Stimulated activated memory B cell treated with anti-CD40 and anti-IgM and Interleukin-4, amounts not matched to agents 10 μg/mL and 1 μg/mL and 100 μg/mL, for 72 hours (primary cell): Measurements from ENCODE around the gene PIGK.

Experiments
- ATAC-seq: fragments of 150-1000 bp; cut with Tn5 transposase; 2 replicates; pipeline ENCODE4 v1.10.0; 2021
- H3K27ac Mint-ChIP-seq: one replicate; pipeline ENCODE4 v1.8.0; 2022; ENCODE audit warnings: mild to moderate bottlenecking, mixed read lengths
- H3K27me3 Mint-ChIP-seq: one replicate; pipeline ENCODE4 v1.8.0; 2022; ENCODE audit warnings: mixed read lengths
- H3K36me3 Mint-ChIP-seq: one replicate; pipeline ENCODE4 v1.8.0; 2022; ENCODE audit warnings: mixed read lengths
- H3K4me1 Mint-ChIP-seq: one replicate; pipeline ENCODE4 v1.8.0; 2022; ENCODE audit warnings: mixed read lengths
- H3K4me3 Mint-ChIP-seq: one replicate; pipeline ENCODE4 v1.8.0; 2022; ENCODE audit warnings: mild to moderate bottlenecking, moderate library complexity, mixed read lengths
- H3K9me3 Mint-ChIP-seq: one replicate; pipeline ENCODE4 v1.8.0; 2022; ENCODE audit warnings: mixed read lengths

Gene PIGK

GRCh38 chr1:77089756-77090155 is 129.5 kb downstream of the PIGK start:
- no peaks in the 10 kb centered on the region for H3K4me1 Mint-ChIP-seq
- H3K27ac Mint-ChIP-seq, result no peak overlapping the region
- no peaks in the 10 kb centered on the region for H3K27me3 Mint-ChIP-seq
- H3K36me3 Mint-ChIP-seq, result peaks cover 11% of the 10 kb centered on the region
- H3K4me3 Mint-ChIP-seq, result no peak overlapping the region
- no peak for ATAC-seq
- no peaks in the 10 kb centered on the region for H3K9me3 Mint-ChIP-seq

DNA sequence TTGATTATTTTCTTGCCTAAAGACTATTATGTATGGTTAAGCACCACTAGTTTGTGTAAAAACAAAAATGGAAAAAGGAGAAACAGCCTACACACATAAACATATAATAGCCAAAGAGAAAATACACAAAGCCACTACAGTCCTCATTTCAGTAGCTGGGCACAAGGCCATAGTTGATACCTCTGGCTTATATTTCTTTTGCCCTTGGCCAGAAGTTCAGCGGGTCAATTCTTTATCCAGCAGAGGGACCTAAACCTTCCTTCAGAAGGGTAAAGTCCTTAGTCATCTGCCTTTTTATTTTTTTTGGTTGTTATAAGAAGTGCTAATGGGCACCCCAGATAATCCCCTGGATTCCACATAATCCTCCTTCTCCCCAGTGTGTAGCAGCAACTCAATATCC is 134.1 kb downstream of the PIGK start:
- Mint-ChIP-seq H3K27me3 (no peaks in the 10 kb centered on the region), H3K4me3 (no peak overlapping the region), H3K4me1 (no peaks in the 10 kb centered on the region), H3K9me3 (no peaks in the 10 kb centered on the region), H3K27ac (no peak overlapping the region), H3K36me3 (peaks cover 5% of the 10 kb centered on the region)
- ATAC-seq, result no peak

DNA sequence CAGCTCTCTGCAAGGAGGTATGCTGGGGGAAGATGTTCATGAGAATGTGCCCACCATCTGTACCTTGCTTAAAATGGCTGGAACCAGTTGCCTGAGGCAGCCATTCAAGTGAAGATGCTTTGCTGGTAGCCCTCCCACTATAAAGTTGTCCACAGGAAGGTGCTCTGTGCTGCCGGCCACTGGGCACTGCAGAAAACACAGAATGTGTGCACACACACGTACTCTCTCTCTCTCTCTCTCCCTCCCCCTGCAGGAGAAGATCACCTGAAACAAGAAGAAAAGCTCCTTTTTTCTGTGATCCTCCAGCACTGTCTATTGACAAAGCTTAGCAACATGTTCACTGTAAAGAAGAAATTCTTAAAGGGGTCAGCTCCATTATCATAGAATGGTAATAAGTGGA is 134.8 kb downstream of the PIGK start:
- Mint-ChIP-seq H3K36me3 (peaks cover 5% of the 10 kb centered on the region), H3K27ac (no peak overlapping the region), H3K9me3 (no peaks in the 10 kb centered on the region), H3K4me3 (no peak overlapping the region), H3K27me3 (no peaks in the 10 kb centered on the region), H3K4me1 (no peaks in the 10 kb centered on the region)
- ATAC-seq, result no peak

- no peak for ATAC-seq
- Mint-ChIP-seq H3K9me3 (no peaks in the 10 kb centered on the region), H3K4me1 (no peaks in the 10 kb centered on the region), H3K4me3 (no peak overlapping the region), H3K27ac (no peak overlapping the region), H3K27me3 (peaks cover 9% of the 10 kb centered on the region), H3K36me3 (no peaks in the 10 kb centered on the region)
Measured at GRCh38 chr1:77081834-77082233, 137.4 kb downstream of the PIGK start.

- no peaks in the 10 kb centered on the region for H3K36me3 Mint-ChIP-seq
- H3K4me3 Mint-ChIP-seq, result no peak overlapping the region
- H3K9me3 Mint-ChIP-seq, result no peaks in the 10 kb centered on the region
- H3K4me1 Mint-ChIP-seq, result no peaks in the 10 kb centered on the region
- H3K27ac Mint-ChIP-seq, result no peak overlapping the region
- ATAC-seq, result no peak
- peaks cover 14% of the 10 kb centered on the region for H3K27me3 Mint-ChIP-seq
Measured at GRCh38 chr1:77076759-77077158, 142.5 kb downstream of the PIGK start.

GRCh38 chr1:77068013-77068412 is 151.2 kb downstream of the PIGK start:
- no peaks in the 10 kb centered on the region for H3K9me3 Mint-ChIP-seq
- H3K27me3 Mint-ChIP-seq, result no peaks in the 10 kb centered on the region
- H3K36me3 Mint-ChIP-seq, result no peaks in the 10 kb centered on the region
- ATAC-seq, result no peak
- no peak overlapping the region for H3K4me3 Mint-ChIP-seq
- H3K27ac Mint-ChIP-seq, result no peak overlapping the region
- H3K4me1 Mint-ChIP-seq, result no peaks in the 10 kb centered on the region

DNA sequence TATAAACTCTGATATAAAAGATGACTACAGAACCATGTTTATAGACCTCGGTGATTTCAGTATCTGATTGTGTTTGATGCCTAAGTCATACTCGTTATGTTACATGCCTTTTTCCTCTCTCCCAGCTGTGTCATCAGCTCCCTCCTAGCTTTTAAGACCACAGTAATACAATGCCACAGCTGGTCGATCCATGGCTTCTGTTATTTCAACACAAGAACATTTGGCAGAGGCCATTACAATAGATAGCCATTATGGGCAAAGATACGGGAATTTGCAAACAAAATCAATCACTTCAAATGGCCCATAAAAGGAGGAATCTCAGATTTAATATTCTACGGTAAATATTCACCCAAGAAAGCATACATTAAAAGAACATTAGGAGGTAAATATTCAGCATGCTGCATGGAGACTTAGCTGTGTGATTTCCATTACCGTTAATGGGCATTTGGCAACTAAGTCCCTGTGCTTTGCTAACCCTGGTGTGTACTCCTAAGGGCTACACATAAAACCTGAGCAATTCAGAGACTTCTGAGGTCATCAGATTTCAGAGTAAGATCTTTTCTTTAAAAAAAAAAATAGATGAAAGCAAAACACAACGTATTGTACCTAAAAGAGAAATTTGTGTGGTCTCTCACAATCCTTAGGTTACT is 153.4 kb downstream of the PIGK start:
- H3K27me3 Mint-ChIP-seq, result peaks cover 14% of the 10 kb centered on the region
- H3K36me3 Mint-ChIP-seq, result no peaks in the 10 kb centered on the region
- ATAC-seq, result no peak
- no peaks in the 10 kb centered on the region for H3K4me1 Mint-ChIP-seq
- no peak overlapping the region for H3K27ac Mint-ChIP-seq
- no peaks in the 10 kb centered on the region for H3K9me3 Mint-ChIP-seq
- no peak overlapping the region for H3K4me3 Mint-ChIP-seq

GRCh38 chr1:77064246-77064645 is 155.0 kb downstream of the PIGK start:
- Mint-ChIP-seq H3K4me1 (no peaks in the 10 kb centered on the region), H3K36me3 (no peaks in the 10 kb centered on the region), H3K4me3 (no peak overlapping the region), H3K27ac (no peak overlapping the region), H3K9me3 (no peaks in the 10 kb centered on the region), H3K27me3 (peaks cover 23% of the 10 kb centered on the region)
- no peak for ATAC-seq

- ATAC-seq, result no peak
- no peak overlapping the region for H3K27ac Mint-ChIP-seq
- H3K36me3 Mint-ChIP-seq, result no peaks in the 10 kb centered on the region
- H3K9me3 Mint-ChIP-seq, result no peaks in the 10 kb centered on the region
- no peaks in the 10 kb centered on the region for H3K4me1 Mint-ChIP-seq
- no peak overlapping the region for H3K4me3 Mint-ChIP-seq
- H3K27me3 Mint-ChIP-seq, result peaks cover 23% of the 10 kb centered on the region
Measured at GRCh38 chr1:77063118-77063517, 156.1 kb downstream of the PIGK start.

DNA sequence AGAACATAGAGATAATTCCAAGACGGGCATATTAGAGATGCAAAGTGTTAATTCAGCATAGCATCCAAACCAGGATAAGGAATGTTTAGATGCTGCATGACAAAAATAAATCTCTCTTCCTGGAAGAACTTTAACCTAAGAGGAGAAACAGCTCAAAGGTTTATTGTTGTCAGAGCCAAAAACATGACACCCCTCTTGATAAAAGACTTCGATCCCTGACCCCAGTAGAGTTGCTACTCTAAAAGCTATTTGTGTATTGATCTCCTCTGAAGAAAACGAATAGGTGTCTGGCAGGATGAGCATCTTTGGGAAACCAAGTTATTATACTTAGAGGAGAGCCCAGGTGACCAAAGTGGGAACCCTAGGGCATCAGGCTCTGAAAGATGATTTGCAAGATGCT is 158.1 kb downstream of the PIGK start:
- Mint-ChIP-seq H3K4me3 (no peak overlapping the region), H3K27me3 (peaks cover 23% of the 10 kb centered on the region), H3K36me3 (no peaks in the 10 kb centered on the region), H3K9me3 (no peaks in the 10 kb centered on the region), H3K27ac (no peak overlapping the region), H3K4me1 (no peaks in the 10 kb centered on the region)
- no peak for ATAC-seq

GRCh38 chr1:77060000-77060399 is 159.2 kb downstream of the PIGK start:
- H3K27ac Mint-ChIP-seq, result no peak overlapping the region
- no peaks in the 10 kb centered on the region for H3K4me1 Mint-ChIP-seq
- H3K27me3 Mint-ChIP-seq, result peaks cover 23% of the 10 kb centered on the region
- H3K4me3 Mint-ChIP-seq, result no peak overlapping the region
- no peaks in the 10 kb centered on the region for H3K9me3 Mint-ChIP-seq
- no peaks in the 10 kb centered on the region for H3K36me3 Mint-ChIP-seq
- ATAC-seq, result no peak

DNA sequence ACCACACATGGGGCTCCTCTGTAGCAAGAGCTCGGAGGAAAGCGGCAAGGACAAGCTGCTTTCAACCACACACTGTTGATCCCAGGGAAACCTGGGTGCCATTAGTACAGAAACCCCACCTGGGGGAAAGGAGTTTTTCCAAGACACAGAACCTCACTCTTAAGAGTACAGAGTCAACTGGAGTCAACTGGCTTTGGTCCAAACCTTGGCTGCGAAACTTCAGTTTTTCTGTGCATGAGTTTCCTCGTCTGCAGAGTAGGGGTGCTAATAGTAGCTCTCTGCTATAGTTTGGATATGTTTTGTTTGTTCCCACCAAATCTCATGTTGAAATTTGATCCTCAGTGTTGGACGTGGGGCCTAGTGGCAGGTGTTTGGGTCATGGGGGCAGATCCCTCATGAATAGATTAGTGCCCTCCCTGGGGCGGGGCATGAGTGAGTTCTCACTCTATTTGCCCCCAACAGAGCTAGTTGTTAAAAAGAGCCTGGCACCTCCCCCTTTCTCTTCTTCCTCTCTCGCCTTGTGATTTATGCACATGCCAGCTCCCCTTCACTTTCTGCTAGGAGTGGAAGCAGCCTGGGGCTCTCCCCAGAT is 161.1 kb downstream of the PIGK start:
- no peak overlapping the region for H3K4me3 Mint-ChIP-seq
- H3K36me3 Mint-ChIP-seq, result no peaks in the 10 kb centered on the region
- H3K4me1 Mint-ChIP-seq, result no peaks in the 10 kb centered on the region
- peaks cover 23% of the 10 kb centered on the region for H3K27me3 Mint-ChIP-seq
- no peaks in the 10 kb centered on the region for H3K9me3 Mint-ChIP-seq
- ATAC-seq, result no peak
- no peak overlapping the region for H3K27ac Mint-ChIP-seq

- peaks cover 12% of the 10 kb centered on the region for H3K27me3 Mint-ChIP-seq
- no peaks in the 10 kb centered on the region for H3K4me1 Mint-ChIP-seq
- no peak overlapping the region for H3K27ac Mint-ChIP-seq
- H3K9me3 Mint-ChIP-seq, result no peaks in the 10 kb centered on the region
- no peaks in the 10 kb centered on the region for H3K36me3 Mint-ChIP-seq
- no peak for ATAC-seq
- H3K4me3 Mint-ChIP-seq, result no peak overlapping the region
Measured at GRCh38 chr1:77056525-77056924, 162.7 kb downstream of the PIGK start.

DNA sequence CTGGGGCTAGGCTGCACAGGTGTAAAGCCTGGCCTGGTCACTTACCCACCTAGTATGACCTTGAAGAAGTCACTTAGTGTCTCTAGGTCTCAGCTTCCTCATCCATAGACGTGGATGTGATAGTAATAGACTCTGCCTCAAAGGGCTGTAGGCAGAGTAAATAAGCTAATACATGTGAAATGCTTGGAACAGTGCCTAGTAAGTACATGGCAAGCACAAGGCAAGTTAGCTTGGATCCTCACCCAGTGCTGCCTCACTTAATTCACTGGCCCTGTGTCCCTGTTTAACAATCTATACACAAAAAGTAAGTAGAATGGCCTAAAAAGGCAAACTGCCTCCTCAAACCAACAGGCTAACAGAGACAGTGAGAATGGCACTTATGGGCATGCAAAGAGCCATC is 167.8 kb downstream of the PIGK start:
- Mint-ChIP-seq H3K27ac (no peak overlapping the region), H3K4me3 (no peak overlapping the region), H3K9me3 (no peaks in the 10 kb centered on the region), H3K27me3 (no peaks in the 10 kb centered on the region), H3K4me1 (no peaks in the 10 kb centered on the region), H3K36me3 (no peaks in the 10 kb centered on the region)
- ATAC-seq, result no peak

DNA sequence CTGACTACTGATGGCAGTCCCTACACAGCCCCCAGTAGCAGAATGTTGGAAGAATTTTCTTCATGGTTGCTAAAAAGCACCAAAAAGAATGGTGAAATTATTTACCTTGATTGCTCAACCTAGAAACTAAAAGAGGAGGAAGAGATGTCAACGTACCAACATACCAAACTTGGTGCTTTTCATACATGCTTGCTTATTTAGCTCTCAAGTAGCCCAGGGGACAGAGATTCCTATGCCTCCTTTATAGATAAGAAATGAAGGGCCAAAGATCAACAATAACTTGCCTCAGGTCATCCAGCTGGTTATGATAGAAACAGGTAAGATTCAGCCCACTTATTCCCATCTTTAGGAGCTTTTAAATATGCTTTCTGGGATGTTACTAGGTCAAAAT is 170.6 kb downstream of the PIGK start:
- Mint-ChIP-seq H3K4me1 (no peaks in the 10 kb centered on the region), H3K4me3 (no peak overlapping the region), H3K27me3 (no peaks in the 10 kb centered on the region), H3K27ac (no peak overlapping the region), H3K9me3 (no peaks in the 10 kb centered on the region), H3K36me3 (no peaks in the 10 kb centered on the region)
- ATAC-seq, result no peak

GRCh38 chr1:77047978-77048614 is 171.1 kb downstream of the PIGK start:
- Mint-ChIP-seq H3K9me3 (no peaks in the 10 kb centered on the region), H3K36me3 (no peaks in the 10 kb centered on the region), H3K27ac (no peak overlapping the region), H3K4me1 (no peaks in the 10 kb centered on the region), H3K27me3 (no peaks in the 10 kb centered on the region), H3K4me3 (no peak overlapping the region)
- no peak for ATAC-seq
